HepG2 (cell line): ENCODE results near the gene NDUFA13. TPM values are rescaled to one million over a fixed set of nuclear protein-coding genes. Genes with fewer than 3 reads are reported as not detected.
A peak's percentile ranks its signal among the peaks of the same experiment; 100 is the strongest.

Experiments
- AGO1 ChIP-seq: fragments of 200-400 bp; formaldehyde crosslinking; IDR thresholded peaks from 2 replicates; pipeline ENCODE4 v1.6.1; 2017; ENCODE audit warnings: mild to moderate bottlenecking, low read depth, low read length, moderate library complexity; ENCODE audit not compliant: poor library complexity, severe bottlenecking
- CTCF ChIP-seq: sonication (generic); formaldehyde crosslinking; IDR thresholded peaks from 2 replicates; pipeline ENCODE4 v1.5.0; 2020; ENCODE audit warnings: mild to moderate bottlenecking, missing genetic modification reagents, moderate library complexity
- FOXM1 ChIP-seq: sonication (generic); formaldehyde crosslinking; IDR thresholded peaks from 2 replicates; pipeline ENCODE4 v1.5.0; 2020; ENCODE audit warnings: missing genetic modification reagents
- HMG20A ChIP-seq: IDR thresholded peaks from 2 replicates; pipeline ENCODE4 v1.6.1; 2016; ENCODE audit warnings: borderline replicate concordance
- HOXA9 ChIP-seq: sonication (generic); formaldehyde crosslinking; IDR thresholded peaks from 2 replicates; pipeline ENCODE4 v1.8.1; 2022; ENCODE audit warnings: missing genetic modification reagents, mild to moderate bottlenecking, moderate library complexity, borderline replicate concordance
- RFX3 ChIP-seq: IDR thresholded peaks from 2 replicates; pipeline ENCODE4 v1.6.1; 2016; ENCODE audit warnings: missing biosample characterization, missing genetic modification reagents
- ZFP1 ChIP-seq: IDR thresholded peaks from 2 replicates; pipeline ENCODE4 v1.6.1; 2016
- ZNF280B ChIP-seq: sonication (generic); formaldehyde crosslinking; IDR thresholded peaks from 2 replicates; pipeline ENCODE4 v1.5.0; 2020; ENCODE audit warnings: missing genetic modification reagents, mild to moderate bottlenecking, borderline replicate concordance
- ZNF350 ChIP-seq: sonication (generic); formaldehyde crosslinking; IDR thresholded peaks from 2 replicates; pipeline ENCODE4 v1.4.0; 2020; ENCODE audit warnings: mild to moderate bottlenecking, low read depth, missing genetic modification reagents, borderline replicate concordance
- ZNF687 ChIP-seq: sonication (generic); formaldehyde crosslinking; IDR thresholded peaks from 2 replicates; pipeline ENCODE4 v1.5.1; 2020; ENCODE audit warnings: mild to moderate bottlenecking, missing genetic modification reagents, moderate library complexity
- polyA plus RNA-seq, 8 experiments: library from polyadenylated mRNA; depleted of rRNA in 3 of 8; stranded (reverse) in 7 of 8; unstranded in 1 of 8; fragments of >200 nt; fragmentation: Illumina TruSeq in 4 of 8; extraction: Trizol in 4 of 8; gene quantifications; 2 replicates each; pipeline versions ENCODE4 v1.2.1 to v1.2.3, GENCODE V29; 2011 to 2016; ENCODE audit warnings: low read depth in 4 of 8, missing spikeins in 1 of 8, mixed read lengths in 1 of 8; ENCODE audit not compliant: insufficient read depth in 1 of 8
- total RNA-seq, 5 experiments: library from RNA; depleted of rRNA; stranded (reverse); fragments of >200 nt; fragmentation: Illumina TruSeq; extraction: Trizol; gene quantifications; 2 replicates each; pipeline ENCODE4 v1.2.3, GENCODE V29; 2016; ENCODE audit warnings: low read depth in 1 of 5
- TF ChIP-seq, protein P1 (sequence below): sonication (generic); formaldehyde crosslinking; IDR thresholded peaks from 2 replicates; pipeline ENCODE4 v1.4.0; 2020; ENCODE audit warnings: missing genetic modification reagents
- TF ChIP-seq, protein P2 (sequence below): sonication (generic); formaldehyde crosslinking; conservative IDR thresholded peaks from 2 replicates; pipeline ENCODE4 v1.8.0; 2022; ENCODE audit warnings: low read depth, missing genetic modification reagents
- TF ChIP-seq, protein P3 (sequence below): sonication (generic); formaldehyde crosslinking; IDR thresholded peaks from 2 replicates; pipeline ENCODE4 v1.5.0; 2020; ENCODE audit warnings: mild to moderate bottlenecking, missing genetic modification reagents

NDUFA13 gene
- total and polyA plus RNA-seq, 2 of the 13 experiments (the other 11 are each of a cell fraction or from before 2014, with no cell fraction given) = 337 to 366 TPM

DNA sequence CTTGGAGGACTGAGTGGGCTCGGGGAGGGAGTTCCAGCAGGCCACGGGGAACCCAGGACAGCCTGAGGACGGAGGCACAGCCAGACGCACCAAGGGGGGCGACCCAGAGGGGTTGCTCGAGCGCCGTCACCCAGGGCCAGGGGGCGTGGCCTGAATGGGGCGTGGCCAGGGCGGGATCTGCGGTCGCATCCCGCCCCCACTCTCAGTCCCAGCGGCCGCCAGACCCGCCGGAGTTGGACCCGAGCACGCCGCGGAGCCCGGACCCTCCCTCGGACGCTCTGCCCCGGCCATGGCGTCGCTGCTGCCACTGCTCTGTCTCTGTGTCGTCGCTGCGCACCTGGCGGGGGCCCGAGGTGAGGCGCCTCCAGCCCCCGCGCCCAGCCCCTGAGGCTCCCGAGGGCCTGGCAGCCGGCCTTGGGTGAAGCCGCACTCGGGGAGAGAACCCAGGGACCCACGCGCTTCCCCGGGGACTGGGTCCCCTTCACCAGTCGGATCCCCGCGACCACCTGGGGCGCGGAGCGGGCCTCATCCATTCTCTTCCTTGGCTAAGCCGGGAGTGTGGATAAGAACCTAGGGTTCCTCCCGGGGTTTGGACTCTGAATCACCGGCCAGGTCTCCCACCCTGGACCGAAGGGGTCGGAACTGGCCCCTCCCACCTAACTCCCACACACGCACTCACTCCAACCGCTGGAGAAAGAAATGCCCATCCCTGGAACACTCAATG is 22.2 kb downstream of the NDUFA13 start, which contains the start of gene CILP2 (continued):
- TF ChIP-seq ZNF687 (CRISPR knock-in tag) (peak; percentile 22; the same call in 1 of the 2 replicates), ZFP1 (CRISPR knock-in tag) (no peak), ZNF350 (peak; percentile 25; the same call in 1 of the 2 replicates), HMG20A (CRISPR knock-in tag) (no peak), RFX3 (CRISPR knock-in tag) (no peak), FOXM1 (CRISPR knock-in tag) (no peak), AGO1 (peak; percentile 20), ZNF280B (CRISPR knock-in tag) (no peak), CTCF (CRISPR knock-in tag) (0 out of 2 replicates have a peak, but pooled peaks have one; percentile 6), HOXA9 (CRISPR knock-in tag) (no peak)
- TF ChIP-seq, protein P1, sequence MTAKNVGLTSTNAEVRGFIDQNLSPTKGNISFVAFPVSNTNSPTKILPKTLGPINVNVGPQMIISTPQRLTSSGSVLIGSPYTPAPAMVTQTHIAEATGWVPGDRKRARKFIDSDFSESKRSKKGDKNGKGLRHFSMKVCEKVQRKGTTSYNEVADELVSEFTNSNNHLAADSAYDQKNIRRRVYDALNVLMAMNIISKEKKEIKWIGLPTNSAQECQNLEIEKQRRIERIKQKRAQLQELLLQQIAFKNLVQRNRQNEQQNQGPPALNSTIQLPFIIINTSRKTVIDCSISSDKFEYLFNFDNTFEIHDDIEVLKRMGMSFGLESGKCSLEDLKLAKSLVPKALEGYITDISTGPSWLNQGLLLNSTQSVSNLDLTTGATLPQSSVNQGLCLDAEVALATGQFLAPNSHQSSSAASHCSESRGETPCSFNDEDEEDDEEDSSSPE (CRISPR knock-in tag) = no peak
- TF ChIP-seq, protein P2, sequence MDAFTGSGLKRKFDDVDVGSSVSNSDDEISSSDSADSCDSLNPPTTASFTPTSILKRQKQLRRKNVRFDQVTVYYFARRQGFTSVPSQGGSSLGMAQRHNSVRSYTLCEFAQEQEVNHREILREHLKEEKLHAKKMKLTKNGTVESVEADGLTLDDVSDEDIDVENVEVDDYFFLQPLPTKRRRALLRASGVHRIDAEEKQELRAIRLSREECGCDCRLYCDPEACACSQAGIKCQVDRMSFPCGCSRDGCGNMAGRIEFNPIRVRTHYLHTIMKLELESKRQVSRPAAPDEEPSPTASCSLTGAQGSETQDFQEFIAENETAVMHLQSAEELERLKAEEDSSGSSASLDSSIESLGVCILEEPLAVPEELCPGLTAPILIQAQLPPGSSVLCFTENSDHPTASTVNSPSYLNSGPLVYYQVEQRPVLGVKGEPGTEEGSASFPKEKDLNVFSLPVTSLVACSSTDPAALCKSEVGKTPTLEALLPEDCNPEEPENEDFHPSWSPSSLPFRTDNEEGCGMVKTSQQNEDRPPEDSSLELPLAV = no peak
- TF ChIP-seq, protein P3, sequence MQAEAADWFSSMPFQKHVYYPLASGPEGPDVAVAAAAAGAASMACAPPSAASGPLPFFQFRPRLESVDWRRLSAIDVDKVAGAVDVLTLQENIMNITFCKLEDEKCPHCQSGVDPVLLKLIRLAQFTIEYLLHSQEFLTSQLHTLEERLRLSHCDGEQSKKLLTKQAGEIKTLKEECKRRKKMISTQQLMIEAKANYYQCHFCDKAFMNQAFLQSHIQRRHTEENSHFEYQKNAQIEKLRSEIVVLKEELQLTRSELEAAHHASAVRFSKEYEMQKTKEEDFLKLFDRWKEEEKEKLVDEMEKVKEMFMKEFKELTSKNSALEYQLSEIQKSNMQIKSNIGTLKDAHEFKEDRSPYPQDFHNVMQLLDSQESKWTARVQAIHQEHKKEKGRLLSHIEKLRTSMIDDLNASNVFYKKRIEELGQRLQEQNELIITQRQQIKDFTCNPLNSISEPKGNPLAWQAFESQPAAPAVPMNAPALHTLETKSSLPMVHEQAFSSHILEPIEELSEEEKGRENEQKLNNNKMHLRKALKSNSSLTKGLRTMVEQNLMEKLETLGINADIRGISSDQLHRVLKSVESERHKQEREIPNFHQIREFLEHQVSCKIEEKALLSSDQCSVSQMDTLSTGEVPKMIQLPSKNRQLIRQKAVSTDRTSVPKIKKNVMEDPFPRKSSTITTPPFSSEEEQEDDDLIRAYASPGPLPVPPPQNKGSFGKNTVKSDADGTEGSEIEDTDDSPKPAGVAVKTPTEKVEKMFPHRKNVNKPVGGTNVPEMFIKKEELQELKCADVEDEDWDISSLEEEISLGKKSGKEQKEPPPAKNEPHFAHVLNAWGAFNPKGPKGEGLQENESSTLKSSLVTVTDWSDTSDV = 0 out of 2 replicates have a peak, but pooled peaks have one; percentile 58
